Neuronal stem cell (in vitro differentiated cells): Measurements from ENCODE around the gene ATP11A. TPM values are rescaled to one million over a fixed set of nuclear protein-coding genes. Genes with fewer than 3 reads are reported as not detected.

Source experiments
- DNase-seq: peaks from one replicate; pipeline ENCODE4 v3.0.0-alpha.2; 2013; ENCODE audit warnings: low spot score
- H2AFZ ChIP-seq: one replicate; pipeline ENCODE4 v1.6.1; 2013; ENCODE audit warnings: mild to moderate bottlenecking, low read length, inconsistent platforms
- H2AK5ac ChIP-seq: 2 replicates; pipeline ENCODE4 v1.6.1; 2013; ENCODE audit warnings: low read depth, mild to moderate bottlenecking, inconsistent platforms, low read length, moderate library complexity, mixed read lengths
- H2BK120ac ChIP-seq: 2 replicates; pipeline ENCODE4 v1.6.1; 2013; ENCODE audit warnings: low read depth, mild to moderate bottlenecking, inconsistent platforms, low read length, moderate library complexity, mixed read lengths
- H2BK12ac ChIP-seq: one replicate; pipeline ENCODE4 v1.6.1; 2013; ENCODE audit warnings: low read length, inconsistent platforms
- H2BK15ac ChIP-seq: 2 replicates; pipeline ENCODE4 v1.6.1; 2013; ENCODE audit warnings: mild to moderate bottlenecking, low read length, inconsistent platforms, mixed read lengths
- H2BK5ac ChIP-seq: one replicate; pipeline ENCODE4 v1.6.1; 2013; ENCODE audit warnings: inconsistent platforms, mild to moderate bottlenecking, low read length, moderate library complexity
- H3K14ac ChIP-seq: one replicate; pipeline ENCODE4 v1.6.1; 2013; ENCODE audit warnings: low read length, inconsistent platforms
- H3K18ac ChIP-seq: 2 replicates; pipeline ENCODE4 v1.6.1; 2013; ENCODE audit warnings: low read length, inconsistent platforms
- H3K23ac ChIP-seq: 2 replicates; pipeline ENCODE4 v1.6.1; 2013; ENCODE audit warnings: low read depth, mild to moderate bottlenecking, mixed read lengths, low read length, inconsistent platforms; ENCODE audit not compliant: poor library complexity
- H3K27ac ChIP-seq: replicated peaks from 3 replicates; pipeline ENCODE4 v1.5.1; 2013; ENCODE audit warnings: low read length, inconsistent platforms
- H3K27me3 ChIP-seq, 3 experiments: 2 replicates each; pipeline ENCODE4 v1.6.1; 2013; ENCODE audit warnings: low read length in 3 of 3, mild to moderate bottlenecking in 2 of 3, inconsistent platforms in 1 of 3, low read depth in 1 of 3, mixed read lengths in 1 of 3, moderate library complexity in 1 of 3; ENCODE audit not compliant: control insufficient read depth in 3 of 3, insufficient read depth in 3 of 3
- H3K36me3 ChIP-seq, 2 donors: replicated peaks in 1 of 2; 2 replicates each; pipeline ENCODE4 v1.6.1; 2013; ENCODE audit warnings: low read length in 2 of 2; ENCODE audit not compliant: control insufficient read depth in 2 of 2, insufficient read depth in 2 of 2
- H3K4ac ChIP-seq: 2 replicates; pipeline ENCODE4 v1.6.1; 2013; ENCODE audit warnings: inconsistent platforms, mild to moderate bottlenecking, low read length, moderate library complexity
- H3K4me1 ChIP-seq, 2 donors: 1 replicate in 1 of 2; 2 replicates in 1 of 2; pipeline ENCODE4 v1.6.1; 2013; ENCODE audit warnings: low read length in 2 of 2, low read depth in 1 of 2; ENCODE audit not compliant: control insufficient read depth in 2 of 2, insufficient read depth in 1 of 2
- H3K4me2 ChIP-seq: one replicate; pipeline ENCODE4 v1.6.1; 2013; ENCODE audit warnings: mild to moderate bottlenecking, low read length, inconsistent platforms; ENCODE audit not compliant: insufficient read depth, poor library complexity, severe bottlenecking
- H3K4me3 ChIP-seq, 2 donors: 2 replicates each; pipeline ENCODE4 v1.5.1; 2013; ENCODE audit warnings: low read length in 2 of 2, mild to moderate bottlenecking in 2 of 2, inconsistent platforms in 1 of 2, moderate library complexity in 1 of 2
- H3K79me1 ChIP-seq: one replicate; pipeline ENCODE4 v1.6.1; 2013; ENCODE audit warnings: low read depth, mild to moderate bottlenecking, inconsistent platforms, low read length, moderate library complexity
- H3K9ac ChIP-seq: one replicate; pipeline ENCODE4 v1.6.1; 2013; ENCODE audit warnings: mild to moderate bottlenecking, low read depth, low read length, inconsistent platforms; ENCODE audit not compliant: poor library complexity
- H3K9me3 ChIP-seq, 2 donors: replicated peaks in 1 of 2; 2 replicates each; pipeline versions ENCODE3 to v1.6.1; 2013; ENCODE audit warnings: low read length in 2 of 2, mild to moderate bottlenecking in 2 of 2, inconsistent platforms in 1 of 2, low read depth in 1 of 2, mixed read lengths in 1 of 2, moderate library complexity in 1 of 2; ENCODE audit not compliant: control insufficient read depth in 2 of 2, insufficient read depth in 1 of 2
- H4K8ac ChIP-seq: one replicate; pipeline ENCODE4 v1.6.1; 2013; ENCODE audit warnings: low read depth, mild to moderate bottlenecking, inconsistent platforms, low read length, moderate library complexity
- H4K91ac ChIP-seq: one replicate; pipeline ENCODE4 v1.6.1; 2013; ENCODE audit warnings: low read length, low read depth, mild to moderate bottlenecking, inconsistent platforms; ENCODE audit not compliant: poor library complexity
- WGBS, 2 donors: extraction: QIAGEN DNeasy Blood & Tissue Kit; methylation state at CpG; one replicate each; pipeline ENCODE4 v1.1.7; 2013; ENCODE audit warnings: missing lambda C conversion rate in 2 of 2, mixed read lengths in 1 of 2; ENCODE audit not compliant: insufficient read length in 2 of 2, insufficient replicate concordance in 1 of 2; ENCODE audit errors: extremely low coverage in 2 of 2; 5-methylcytosine and 5-hydroxymethylcytosine counted together
- polyA plus RNA-seq, 2 experiments: library from polyadenylated mRNA; stranded (reverse); fragments of 200-250 nt; gene quantifications; one replicate each; pipeline ENCODE4 v1.2.3, GENCODE V29; 2013

Gene ATP11A
- polyA plus RNA-seq (2013, experiment 1 of 2): 22.9 TPM
- 23.4 TPM for polyA plus RNA-seq (2013, experiment 2 of 2)

DNA sequence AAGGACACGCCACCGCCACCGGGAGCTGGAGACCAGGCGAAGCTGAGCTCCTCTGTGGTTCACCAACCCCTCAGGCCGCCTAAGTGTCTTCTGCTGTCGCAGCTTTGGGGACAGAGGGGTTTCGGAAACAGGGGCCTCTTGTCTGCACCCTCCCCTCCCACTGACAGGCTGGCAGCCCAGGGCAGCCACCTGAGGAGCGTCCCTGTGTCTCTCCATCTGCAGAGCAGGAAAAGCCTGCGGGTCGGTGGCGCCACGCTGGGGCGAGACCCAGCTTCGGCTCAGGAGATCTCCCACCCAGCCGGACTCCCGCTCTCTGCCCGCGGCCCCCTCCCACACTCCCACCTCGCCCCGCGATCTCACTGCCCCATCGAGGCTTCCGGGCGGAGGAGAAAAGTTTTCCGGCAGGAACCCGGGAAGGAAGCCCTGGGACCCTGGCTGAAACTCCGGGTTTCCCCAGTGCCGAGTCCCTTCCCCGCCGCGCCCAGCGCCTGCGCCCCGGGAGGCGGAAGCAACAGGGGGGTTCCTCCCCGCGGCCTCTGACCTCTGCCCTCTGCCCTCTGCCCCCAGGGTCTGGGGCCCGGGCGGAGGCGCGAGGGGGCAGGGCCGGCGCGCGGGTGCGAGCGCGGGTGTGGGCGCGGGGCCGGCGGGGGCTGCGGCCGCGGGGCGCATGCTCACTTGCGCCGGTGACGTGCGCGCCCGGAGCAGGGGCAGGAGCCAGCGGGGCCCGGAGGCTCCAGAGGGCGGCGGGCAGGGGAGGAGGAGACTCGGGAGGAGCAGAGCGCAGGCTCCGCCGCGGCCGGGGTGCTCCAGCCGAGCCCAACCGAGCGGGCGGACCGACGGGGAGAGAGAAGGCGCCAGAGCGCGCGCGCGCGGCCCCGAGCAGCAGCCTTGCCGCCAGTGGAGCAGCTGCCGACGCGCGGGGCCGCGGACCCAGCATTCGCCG, at the start of gene ATP11A:
ATP11A (plus strand) TSS at position 736 of the 943 bp plus-strand sequence. CDS start 379 bp downstream, outside the sequence.
- Histone ChIP-seq H4K91ac (peak within 1 kb of the TSS; percentile 68), H3K27ac (peak within 1 kb of the TSS; percentile 83)
- no CpG with 5 or more reads among the region's 95 CpGs for WGBS, 2 donors

DNA sequence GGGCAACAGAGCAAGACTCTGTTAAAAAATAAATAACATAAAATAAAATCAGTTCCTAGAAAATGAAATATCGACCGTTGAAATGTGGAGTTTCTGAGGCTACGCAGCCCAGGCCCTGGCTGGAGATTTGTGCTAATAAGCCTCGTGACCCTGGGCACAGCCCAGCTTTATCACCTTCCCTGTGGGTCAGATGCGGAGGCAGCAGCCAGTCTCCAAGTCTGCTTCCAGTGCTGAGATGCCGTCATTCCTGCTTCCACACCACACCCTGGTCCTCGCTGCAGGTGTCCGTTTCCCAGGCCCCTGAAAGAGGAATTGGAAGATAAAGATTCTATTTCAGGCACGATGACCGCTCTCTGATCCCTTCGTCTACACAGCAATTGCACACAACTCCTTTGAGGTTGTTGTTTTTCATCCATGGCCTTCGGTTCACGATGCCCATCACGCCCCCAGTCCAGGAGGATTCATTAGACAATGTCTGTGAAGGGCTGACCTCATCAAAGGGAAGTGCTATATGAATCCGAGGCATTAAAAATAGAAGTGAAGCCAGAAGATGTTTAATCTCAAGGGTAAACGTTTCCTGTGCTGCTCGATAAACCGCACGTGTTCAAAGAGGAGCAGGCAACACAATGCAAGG, 48.3 kb upstream of the ATP11A start:
- Histone ChIP-seq H3K9ac (no peak overlapping the region), H3K4me2 (no peak overlapping the region), H2BK12ac (peak overlapping the region; percentile 8), H3K27ac (no peak overlapping the region), H2BK5ac (no peak overlapping the region), H3K14ac (no peak overlapping the region), H4K91ac (no peak overlapping the region), H3K23ac (no peak overlapping the region), H2AFZ (no peak overlapping the region), H3K18ac (no peak overlapping the region), H3K79me1 (peaks cover 6% of the 10 kb centered on the region), H3K9me3 (no peaks in the 10 kb centered on the region), H3K36me3 (no peaks in the 10 kb centered on the region), H4K8ac (no peak overlapping the region), H3K4me3 (no peak overlapping the region), H2BK15ac (no peak overlapping the region), H2AK5ac (peak overlapping the region; percentile 88), H3K27me3 (peaks cover 0 to 37% (median 0%) of the 10 kb centered on the region in 3 experiments), H3K4me1 (peaks cover 0 to 2% of the 10 kb centered on the region in 2 donors), H3K4ac (no peak overlapping the region), H2BK120ac (no peak overlapping the region)
- WGBS, 2 donors: no CpG with 5 or more reads among the region's 19 CpGs
- DNase-seq: no peak

More for the DNA sequence above, at the start of gene ATP11A:
- Histone ChIP-seq H3K4me3 (peak within 1 kb of the TSS; percentile 59 to 96), H3K4ac (peak within 1 kb of the TSS; percentile 12), H3K14ac (peak within 1 kb of the TSS; percentile 49), H3K4me1 (peaks cover 10 to 29% of the 10 kb centered on the region in 2 donors), H2BK5ac (peak within 1 kb of the TSS; percentile 91), H3K9me3 (peaks cover 2 to 3% of the 10 kb centered on the region in 2 donors), H3K18ac (peak within 1 kb of the TSS; percentile 94), H3K23ac (peak within 1 kb of the TSS; percentile 77), H2BK120ac (peak within 1 kb of the TSS; percentile 77), H2AK5ac (peak within 1 kb of the TSS; percentile 73), H3K36me3 (no peaks in the 10 kb centered on the region), H2AFZ (peak within 1 kb of the TSS; percentile 91), H3K4me2 (peak within 1 kb of the TSS; percentile 82), H2BK15ac (peak within 1 kb of the TSS; percentile 41), H3K9ac (peak within 1 kb of the TSS; percentile 93), H4K8ac (peak within 1 kb of the TSS; percentile 57), H3K27me3 (peaks cover 0 to 26% (median 0%) of the 10 kb centered on the region in 3 experiments), H3K79me1 (peaks cover 5% of the 10 kb centered on the region), H2BK12ac (no peak within 1 kb of the TSS)
- DNase-seq: peak; percentile 82

DNA sequence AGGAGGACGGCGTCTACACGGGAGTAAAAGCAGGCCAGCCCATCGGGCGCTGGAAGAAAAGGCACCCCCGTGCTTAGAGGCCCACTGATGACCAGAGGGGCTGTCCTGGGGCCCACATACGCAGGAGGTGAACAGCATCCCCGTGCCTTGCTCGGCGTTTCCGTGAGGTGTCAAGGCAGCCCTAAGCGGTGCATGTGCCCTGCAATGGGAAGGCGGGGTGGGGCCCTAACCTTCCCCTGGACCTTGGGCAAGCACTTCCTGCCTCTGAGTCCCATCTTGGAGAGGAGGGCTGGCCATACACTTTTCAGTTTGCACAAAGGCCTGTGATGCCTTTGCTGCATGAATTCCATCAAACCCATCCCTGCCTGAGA, 47.8 kb upstream of the ATP11A start:
- Histone ChIP-seq H2BK120ac (no peak overlapping the region), H3K27me3 (peaks cover 0 to 37% (median 0%) of the 10 kb centered on the region in 3 experiments), H4K8ac (no peak overlapping the region), H3K4me3 (no peak overlapping the region), H3K4me1 (peaks cover 0 to 2% of the 10 kb centered on the region in 2 donors), H3K18ac (no peak overlapping the region), H3K23ac (no peak overlapping the region), H2BK12ac (peak overlapping the region; percentile 8), H2BK15ac (peak overlapping the region; percentile 8), H3K14ac (no peak overlapping the region), H3K9me3 (no peaks in the 10 kb centered on the region), H2AFZ (no peak overlapping the region), H4K91ac (no peak overlapping the region), H3K27ac (no peak overlapping the region), H3K36me3 (no peaks in the 10 kb centered on the region), H2BK5ac (no peak overlapping the region), H3K4me2 (no peak overlapping the region), H3K79me1 (peaks cover 4% of the 10 kb centered on the region), H3K9ac (no peak overlapping the region), H2AK5ac (no peak overlapping the region), H3K4ac (no peak overlapping the region)
- WGBS, 2 donors: no CpG with 5 or more reads among the region's 13 CpGs
- DNase-seq: no peak
